GM23338 (cell line): ENCODE measurements around the gene CNDP2.

ENCODE experiments used
- CREB1 ChIP-seq: fragments of 250-450 bp; sonication (Bioruptor Pico); IDR thresholded peaks from 2 replicates; pipeline ENCODE4 v1.5.0; 2020; ENCODE audit warnings: low read depth, mild to moderate bottlenecking, moderate library complexity
- EZH2 ChIP-seq: fragments of 200-600 bp; sonication (generic); IDR thresholded peaks from one replicate; pipeline ENCODE4 v1.8.0; 2017; ENCODE audit warnings: antibody characterized with exemption, mild to moderate bottlenecking, low read depth; ENCODE audit not compliant: unreplicated experiment
- POLR2AphosphoS5 ChIP-seq: IDR thresholded peaks from 2 replicates; pipeline ENCODE4 v1.6.1; 2016; ENCODE audit warnings: antibody characterized with exemption, low read depth
- TF ChIP-seq, protein P1 (sequence below), 2 experiments: fragments of 200-600 bp in 1 of 2; sonication (generic) in 1 of 2; conservative IDR thresholded peaks; 2 replicates each; pipeline versions ENCODE4 v1.5.1 to v1.6.1; 2016 to 2017; ENCODE audit warnings: antibody characterized with exemption in 2 of 2, low read depth in 2 of 2, mild to moderate bottlenecking in 2 of 2, moderate library complexity in 1 of 2
- TF ChIP-seq, protein P2 (sequence below): IDR thresholded peaks from one replicate; pipeline ENCODE4 v1.6.1; 2018; ENCODE audit warnings: antibody characterized with exemption; ENCODE audit not compliant: unreplicated experiment

DNA sequence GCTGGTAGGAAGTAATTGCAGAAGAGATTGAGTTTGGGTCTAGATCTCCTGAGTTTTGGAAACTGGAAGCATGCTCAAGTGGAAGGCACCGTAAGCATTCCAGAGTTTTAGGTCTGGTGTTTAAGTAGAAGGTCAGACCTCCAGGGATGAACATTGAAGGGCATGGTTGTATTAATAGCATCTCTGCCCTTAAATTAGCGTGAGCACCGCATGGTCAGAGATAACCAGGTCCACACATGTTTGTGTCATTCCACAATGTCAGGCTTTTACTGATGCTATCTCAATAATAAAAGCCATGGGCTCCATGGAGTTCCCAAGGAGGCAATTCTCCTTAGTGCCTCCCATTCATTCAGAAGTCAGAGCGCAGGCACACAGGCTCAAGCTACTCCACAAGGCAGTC is 73.2 kb downstream of the CNDP2 start:
- TF ChIP-seq, protein P1, sequence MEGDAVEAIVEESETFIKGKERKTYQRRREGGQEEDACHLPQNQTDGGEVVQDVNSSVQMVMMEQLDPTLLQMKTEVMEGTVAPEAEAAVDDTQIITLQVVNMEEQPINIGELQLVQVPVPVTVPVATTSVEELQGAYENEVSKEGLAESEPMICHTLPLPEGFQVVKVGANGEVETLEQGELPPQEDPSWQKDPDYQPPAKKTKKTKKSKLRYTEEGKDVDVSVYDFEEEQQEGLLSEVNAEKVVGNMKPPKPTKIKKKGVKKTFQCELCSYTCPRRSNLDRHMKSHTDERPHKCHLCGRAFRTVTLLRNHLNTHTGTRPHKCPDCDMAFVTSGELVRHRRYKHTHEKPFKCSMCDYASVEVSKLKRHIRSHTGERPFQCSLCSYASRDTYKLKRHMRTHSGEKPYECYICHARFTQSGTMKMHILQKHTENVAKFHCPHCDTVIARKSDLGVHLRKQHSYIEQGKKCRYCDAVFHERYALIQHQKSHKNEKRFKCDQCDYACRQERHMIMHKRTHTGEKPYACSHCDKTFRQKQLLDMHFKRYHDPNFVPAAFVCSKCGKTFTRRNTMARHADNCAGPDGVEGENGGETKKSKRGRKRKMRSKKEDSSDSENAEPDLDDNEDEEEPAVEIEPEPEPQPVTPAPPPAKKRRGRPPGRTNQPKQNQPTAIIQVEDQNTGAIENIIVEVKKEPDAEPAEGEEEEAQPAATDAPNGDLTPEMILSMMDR (conservative IDR thresholded peaks at IDR 0.05; ENCODE audit: low read depth in 2 of 2): no peak
- no peak for TF ChIP-seq EZH2
- TF ChIP-seq, protein P2, sequence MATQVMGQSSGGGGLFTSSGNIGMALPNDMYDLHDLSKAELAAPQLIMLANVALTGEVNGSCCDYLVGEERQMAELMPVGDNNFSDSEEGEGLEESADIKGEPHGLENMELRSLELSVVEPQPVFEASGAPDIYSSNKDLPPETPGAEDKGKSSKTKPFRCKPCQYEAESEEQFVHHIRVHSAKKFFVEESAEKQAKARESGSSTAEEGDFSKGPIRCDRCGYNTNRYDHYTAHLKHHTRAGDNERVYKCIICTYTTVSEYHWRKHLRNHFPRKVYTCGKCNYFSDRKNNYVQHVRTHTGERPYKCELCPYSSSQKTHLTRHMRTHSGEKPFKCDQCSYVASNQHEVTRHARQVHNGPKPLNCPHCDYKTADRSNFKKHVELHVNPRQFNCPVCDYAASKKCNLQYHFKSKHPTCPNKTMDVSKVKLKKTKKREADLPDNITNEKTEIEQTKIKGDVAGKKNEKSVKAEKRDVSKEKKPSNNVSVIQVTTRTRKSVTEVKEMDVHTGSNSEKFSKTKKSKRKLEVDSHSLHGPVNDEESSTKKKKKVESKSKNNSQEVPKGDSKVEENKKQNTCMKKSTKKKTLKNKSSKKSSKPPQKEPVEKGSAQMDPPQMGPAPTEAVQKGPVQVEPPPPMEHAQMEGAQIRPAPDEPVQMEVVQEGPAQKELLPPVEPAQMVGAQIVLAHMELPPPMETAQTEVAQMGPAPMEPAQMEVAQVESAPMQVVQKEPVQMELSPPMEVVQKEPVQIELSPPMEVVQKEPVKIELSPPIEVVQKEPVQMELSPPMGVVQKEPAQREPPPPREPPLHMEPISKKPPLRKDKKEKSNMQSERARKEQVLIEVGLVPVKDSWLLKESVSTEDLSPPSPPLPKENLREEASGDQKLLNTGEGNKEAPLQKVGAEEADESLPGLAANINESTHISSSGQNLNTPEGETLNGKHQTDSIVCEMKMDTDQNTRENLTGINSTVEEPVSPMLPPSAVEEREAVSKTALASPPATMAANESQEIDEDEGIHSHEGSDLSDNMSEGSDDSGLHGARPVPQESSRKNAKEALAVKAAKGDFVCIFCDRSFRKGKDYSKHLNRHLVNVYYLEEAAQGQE: no peak
- TF ChIP-seq CREB1 (CRISPR knock-in tag): no peak
- TF ChIP-seq POLR2AphosphoS5: no peak
